ENCODE measurements around the gene MAP3K9. TPM values are rescaled to one million over a fixed set of nuclear protein-coding genes. Genes with fewer than 3 reads are reported as not detected.

The MAP3K9 gene
- total RNA-seq, 1 experiment from 2014 or later = 28.0 TPM

- H3K4me3 Mint-ChIP-seq = no peak overlapping the region
- no peak for ATAC-seq
- no peak for DNase-seq (ENCODE audit: low spot score)
- TF ChIP-seq CREB1 (CRISPR knock-in tag; IDR thresholded peaks at IDR 0.05) = no peak
- TF ChIP-seq, protein P1, sequence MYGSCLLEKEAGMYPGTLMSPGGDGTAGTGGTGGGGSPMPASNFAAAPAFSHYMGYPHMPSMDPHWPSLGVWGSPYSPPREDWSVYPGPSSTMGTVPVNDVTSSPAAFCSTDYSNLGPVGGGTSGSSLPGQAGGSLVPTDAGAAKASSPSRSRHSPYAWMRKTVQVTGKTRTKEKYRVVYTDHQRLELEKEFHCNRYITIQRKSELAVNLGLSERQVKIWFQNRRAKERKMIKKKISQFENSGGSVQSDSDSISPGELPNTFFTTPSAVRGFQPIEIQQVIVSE (CRISPR knock-in tag; IDR thresholded peaks at IDR 0.05; ENCODE audit: borderline replicate concordance) = no peak
- no peak for TF ChIP-seq RORB (CRISPR knock-in tag; IDR thresholded peaks at IDR 0.05)
- ChIA-PET POLR2A (no interaction called here), CTCF (no interaction called here)
- no peaks in the 10 kb centered on the region for H3K27me3 Mint-ChIP-seq (ENCODE audit: low read depth)
- peaks cover 33% of the 10 kb centered on the region for H3K36me3 Mint-ChIP-seq
- H3K9me3 Mint-ChIP-seq = no peaks in the 10 kb centered on the region
- H3K4me1 Mint-ChIP-seq = no peaks in the 10 kb centered on the region
- no peak overlapping the region for H3K27ac Mint-ChIP-seq
These were observed 16.4 kb downstream of the MAP3K9 start for GRCh38 chr14:70792939-70793338.

GRCh38 chr14:70791971-70792370, 17.3 kb downstream of the MAP3K9 start:
- DNase-seq (ENCODE audit: low spot score) (no peak), ATAC-seq (no peak)
- H3K27me3 Mint-ChIP-seq (ENCODE audit: low read depth) = no peaks in the 10 kb centered on the region
- no peak for TF ChIP-seq JUN (CRISPR knock-in tag; IDR thresholded peaks at IDR 0.05)
- TF ChIP-seq ZNF219 (CRISPR knock-in tag; IDR thresholded peaks at IDR 0.05; ENCODE audit: borderline replicate concordance) = no peak
- no peak for TF ChIP-seq SP1 (CRISPR knock-in tag; conservative IDR thresholded peaks at IDR 0.05)
- TF ChIP-seq E2F1 (CRISPR knock-in tag; IDR thresholded peaks at IDR 0.05) = no peak
- TF ChIP-seq ZNF512 (CRISPR knock-in tag; IDR thresholded peaks at IDR 0.05; ENCODE audit: borderline replicate concordance) = no peak
- no peak for TF ChIP-seq NFYB (CRISPR knock-in tag; conservative IDR thresholded peaks at IDR 0.05; ENCODE audit: low read depth)
- no peak for TF ChIP-seq ESRRA (CRISPR knock-in tag; IDR thresholded peaks at IDR 0.05; ENCODE audit: borderline replicate concordance)
- TF ChIP-seq ZNF423 (CRISPR knock-in tag; IDR thresholded peaks at IDR 0.05) = no peak
- H3K36me3 Mint-ChIP-seq = peaks cover 32% of the 10 kb centered on the region
- H3K27ac Mint-ChIP-seq = no peak overlapping the region
- H3K9me3 Mint-ChIP-seq = no peaks in the 10 kb centered on the region
- ChIA-PET CTCF (no interaction called here), POLR2A (no interaction called here)
- H3K4me1 Mint-ChIP-seq = no peaks in the 10 kb centered on the region
- no peak overlapping the region for H3K4me3 Mint-ChIP-seq

DNA sequence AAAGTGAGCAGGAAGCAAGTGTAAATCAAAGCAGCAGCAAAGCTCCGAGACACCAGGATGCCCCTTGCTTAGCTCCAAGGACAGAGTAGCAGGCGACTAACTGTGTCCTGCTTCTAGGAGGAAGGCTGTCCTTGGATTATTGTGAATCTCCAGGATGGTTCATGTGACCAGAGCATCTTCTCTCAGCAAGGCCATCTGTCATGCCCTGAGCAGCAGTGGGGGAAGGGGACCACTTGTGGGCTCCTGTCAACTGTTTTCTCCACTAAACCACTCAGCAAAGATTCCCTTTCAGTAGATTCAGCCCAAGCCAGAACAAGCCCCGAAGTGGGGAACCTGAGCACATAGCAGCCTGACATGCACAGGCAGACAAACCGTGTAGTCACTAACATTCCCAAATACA, 19.4 kb downstream of the MAP3K9 start:
- TF ChIP-seq TEAD4 (CRISPR knock-in tag; IDR thresholded peaks at IDR 0.05) (no peak), CTCF (IDR thresholded peaks at IDR 0.05) (no peak)
- no peak overlapping the region for H3K4me3 Mint-ChIP-seq
- ATAC-seq = no peak
- POLR2A ChIA-PET = no interaction called here
- peaks cover 28% of the 10 kb centered on the region for H3K36me3 Mint-ChIP-seq
- DNase-seq (ENCODE audit: low spot score) = no peak
- no peak overlapping the region for H3K27ac Mint-ChIP-seq
- CTCF ChIA-PET = interaction anchor here (0.6 to 1.3 kb wide), 2 partner anchors 28 to 175 kb away, joined by 4 to 5 read pairs; no protein-coding TSS in a partner anchor
- no peaks in the 10 kb centered on the region for H3K9me3 Mint-ChIP-seq
- H3K27me3 Mint-ChIP-seq (ENCODE audit: low read depth) = no peaks in the 10 kb centered on the region
- H3K4me1 Mint-ChIP-seq = no peaks in the 10 kb centered on the region

- Mint-ChIP-seq H3K27ac (no peak overlapping the region; the same call in 1 of the 2 replicates), H3K4me1 (no peaks in the 10 kb centered on the region), H3K4me3 (no peak overlapping the region), H3K27me3 (ENCODE audit: low read depth) (no peaks in the 10 kb centered on the region), H3K9me3 (no peaks in the 10 kb centered on the region), H3K36me3 (peaks cover 28% of the 10 kb centered on the region)
- POLR2A ChIA-PET = no interaction called here
- DNase-seq (ENCODE audit: low spot score) (no peak), ATAC-seq (no peak)
- CTCF ChIA-PET = interaction anchor here (1.3 kb wide), 1 partner anchor 29 kb away, joined by 4 read pairs; no protein-coding TSS in a partner anchor
- TF ChIP-seq, protein P2, sequence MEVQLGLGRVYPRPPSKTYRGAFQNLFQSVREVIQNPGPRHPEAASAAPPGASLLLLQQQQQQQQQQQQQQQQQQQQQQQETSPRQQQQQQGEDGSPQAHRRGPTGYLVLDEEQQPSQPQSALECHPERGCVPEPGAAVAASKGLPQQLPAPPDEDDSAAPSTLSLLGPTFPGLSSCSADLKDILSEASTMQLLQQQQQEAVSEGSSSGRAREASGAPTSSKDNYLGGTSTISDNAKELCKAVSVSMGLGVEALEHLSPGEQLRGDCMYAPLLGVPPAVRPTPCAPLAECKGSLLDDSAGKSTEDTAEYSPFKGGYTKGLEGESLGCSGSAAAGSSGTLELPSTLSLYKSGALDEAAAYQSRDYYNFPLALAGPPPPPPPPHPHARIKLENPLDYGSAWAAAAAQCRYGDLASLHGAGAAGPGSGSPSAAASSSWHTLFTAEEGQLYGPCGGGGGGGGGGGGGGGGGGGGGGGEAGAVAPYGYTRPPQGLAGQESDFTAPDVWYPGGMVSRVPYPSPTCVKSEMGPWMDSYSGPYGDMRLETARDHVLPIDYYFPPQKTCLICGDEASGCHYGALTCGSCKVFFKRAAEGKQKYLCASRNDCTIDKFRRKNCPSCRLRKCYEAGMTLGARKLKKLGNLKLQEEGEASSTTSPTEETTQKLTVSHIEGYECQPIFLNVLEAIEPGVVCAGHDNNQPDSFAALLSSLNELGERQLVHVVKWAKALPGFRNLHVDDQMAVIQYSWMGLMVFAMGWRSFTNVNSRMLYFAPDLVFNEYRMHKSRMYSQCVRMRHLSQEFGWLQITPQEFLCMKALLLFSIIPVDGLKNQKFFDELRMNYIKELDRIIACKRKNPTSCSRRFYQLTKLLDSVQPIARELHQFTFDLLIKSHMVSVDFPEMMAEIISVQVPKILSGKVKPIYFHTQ (CRISPR knock-in tag; IDR thresholded peaks at IDR 0.05) = no peak
- TF ChIP-seq, protein P3, sequence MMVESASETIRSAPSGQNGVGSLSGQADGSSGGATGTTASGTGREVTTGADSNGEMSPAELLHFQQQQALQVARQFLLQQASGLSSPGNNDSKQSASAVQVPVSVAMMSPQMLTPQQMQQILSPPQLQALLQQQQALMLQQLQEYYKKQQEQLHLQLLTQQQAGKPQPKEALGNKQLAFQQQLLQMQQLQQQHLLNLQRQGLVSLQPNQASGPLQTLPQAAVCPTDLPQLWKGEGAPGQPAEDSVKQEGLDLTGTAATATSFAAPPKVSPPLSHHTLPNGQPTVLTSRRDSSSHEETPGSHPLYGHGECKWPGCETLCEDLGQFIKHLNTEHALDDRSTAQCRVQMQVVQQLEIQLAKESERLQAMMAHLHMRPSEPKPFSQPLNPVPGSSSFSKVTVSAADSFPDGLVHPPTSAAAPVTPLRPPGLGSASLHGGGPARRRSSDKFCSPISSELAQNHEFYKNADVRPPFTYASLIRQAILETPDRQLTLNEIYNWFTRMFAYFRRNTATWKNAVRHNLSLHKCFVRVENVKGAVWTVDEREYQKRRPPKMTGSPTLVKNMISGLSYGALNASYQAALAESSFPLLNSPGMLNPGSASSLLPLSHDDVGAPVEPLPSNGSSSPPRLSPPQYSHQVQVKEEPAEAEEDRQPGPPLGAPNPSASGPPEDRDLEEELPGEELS (CRISPR knock-in tag; IDR thresholded peaks at IDR 0.05) = no peak
- TF ChIP-seq E2F5 (CRISPR knock-in tag; IDR thresholded peaks at IDR 0.05) = no peak
These were observed 20.0 kb downstream of the MAP3K9 start for GRCh38 chr14:70789361-70789760.

All from WTC11 (cell line).